ENCODE data around the gene KHDRBS2. TPM values are rescaled to one million over a fixed set of nuclear protein-coding genes. Genes with fewer than 3 reads are reported as not detected.

The KHDRBS2 gene
- total and polyA plus RNA-seq, 2 donors (not counting 1 experiment from before 2014, with no cell fraction given): 8.9 to 9.4 TPM

- H2AFZ ChIP-seq (ENCODE audit: insufficient read depth, low read depth, low read length, poor library complexity, severe bottlenecking): no peak overlapping the region
- Mint-ChIP-seq H3K27ac (no peak overlapping the region), H3K4me3 (no peak overlapping the region), H3K27me3 (no peaks in the 10 kb centered on the region), H3K9me3 (ENCODE audit: insufficient read depth) (no peaks in the 10 kb centered on the region), H3K4me1 (peaks cover 26% of the 10 kb centered on the region)
- peaks cover 92% of the 10 kb centered on the region for H3K79me2 ChIP-seq (ENCODE audit: control insufficient read depth, insufficient read depth, low read length)
- H3K27ac ChIP-seq (ENCODE audit: low read length in 2 of 2): no peak overlapping the region
- peak overlapping the region; percentile 16 for H3K4me2 ChIP-seq (replicated peaks; ENCODE audit: low read depth, low read length, poor library complexity, severe bottlenecking)
- intact Hi-C loops (cut with micrococcal nuclease): loop anchor here (10.0 kb wide), 2 partner anchors 265 to 1295 kb away; partner anchors contain the start of genes LOC128125822 and PTP4A1
- peaks cover 14% of the 10 kb centered on the region for H4K20me1 ChIP-seq (ENCODE audit: control insufficient read depth, insufficient read depth, low read length, poor library complexity, severe bottlenecking)
- TF ChIP-seq, protein P1, sequence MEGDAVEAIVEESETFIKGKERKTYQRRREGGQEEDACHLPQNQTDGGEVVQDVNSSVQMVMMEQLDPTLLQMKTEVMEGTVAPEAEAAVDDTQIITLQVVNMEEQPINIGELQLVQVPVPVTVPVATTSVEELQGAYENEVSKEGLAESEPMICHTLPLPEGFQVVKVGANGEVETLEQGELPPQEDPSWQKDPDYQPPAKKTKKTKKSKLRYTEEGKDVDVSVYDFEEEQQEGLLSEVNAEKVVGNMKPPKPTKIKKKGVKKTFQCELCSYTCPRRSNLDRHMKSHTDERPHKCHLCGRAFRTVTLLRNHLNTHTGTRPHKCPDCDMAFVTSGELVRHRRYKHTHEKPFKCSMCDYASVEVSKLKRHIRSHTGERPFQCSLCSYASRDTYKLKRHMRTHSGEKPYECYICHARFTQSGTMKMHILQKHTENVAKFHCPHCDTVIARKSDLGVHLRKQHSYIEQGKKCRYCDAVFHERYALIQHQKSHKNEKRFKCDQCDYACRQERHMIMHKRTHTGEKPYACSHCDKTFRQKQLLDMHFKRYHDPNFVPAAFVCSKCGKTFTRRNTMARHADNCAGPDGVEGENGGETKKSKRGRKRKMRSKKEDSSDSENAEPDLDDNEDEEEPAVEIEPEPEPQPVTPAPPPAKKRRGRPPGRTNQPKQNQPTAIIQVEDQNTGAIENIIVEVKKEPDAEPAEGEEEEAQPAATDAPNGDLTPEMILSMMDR (IDR thresholded peaks at IDR 0.05): no peak
- no peak for TF ChIP-seq EZH2 (IDR thresholded peaks at IDR 0.05; ENCODE audit: borderline replicate concordance, insufficient read depth, low read depth, low read length, poor library complexity, severe bottlenecking)
- H3K9ac ChIP-seq (ENCODE audit: low read length): no peak overlapping the region
- CTCF ChIA-PET: interaction anchor here (0.7 to 1.2 kb wide), 2 partner anchors 10 to 12 kb away, joined by 3 read pairs; no protein-coding TSS in a partner anchor
- peaks cover 12 to 34% of the 10 kb centered on the region in 2 donors for H3K4me1 ChIP-seq (ENCODE audit: control insufficient read depth in 2 of 2, insufficient read depth in 2 of 2, low read length in 2 of 2)
- POLR2A ChIA-PET: no interaction called here
- ATAC-seq (ENCODE audit: low read depth) (no peak), DNase-seq (no peak)
- no peaks in the 10 kb centered on the region for H3K27me3 ChIP-seq (replicated peaks in 1 of 4; ENCODE audit: control extremely low read depth in 1 of 4, control insufficient read depth in 3 of 4, insufficient read depth in 4 of 4, low read length in 3 of 4)
- whole genome bisulfite sequencing (ENCODE audit: insufficient coverage): 64% methylated on average over 3 of the region's 3 CpGs
- H3K36me3 ChIP-seq (replicated peaks in 1 of 2; ENCODE audit: control extremely low read depth in 1 of 2, control insufficient read depth in 1 of 2, extremely low read depth in 1 of 2, insufficient read depth in 2 of 2, low read length in 1 of 2): no peaks in the 10 kb centered on the region
- no peaks in the 10 kb centered on the region for H3K9me3 ChIP-seq (ENCODE audit: control extremely low read depth in 1 of 3, control insufficient read depth in 2 of 3, insufficient read depth in 1 of 3, low read length in 2 of 3)
- no peak overlapping the region for H3K4me3 ChIP-seq (ENCODE audit: control extremely low read depth in 1 of 5, extremely low read depth in 1 of 5, insufficient read depth in 1 of 5, low read depth in 2 of 5, low read length in 4 of 5)
Observed at GRCh38 chr6:62280099-62280498, 5.9 kb downstream of the KHDRBS2 start.

GRCh38 chr6:62272114-62272513 lies 13.9 kb downstream of the KHDRBS2 start:
- no peak overlapping the region for H3K4me3 ChIP-seq (ENCODE audit: control extremely low read depth in 1 of 5, extremely low read depth in 1 of 5, insufficient read depth in 1 of 5, low read depth in 2 of 5, low read length in 4 of 5)
- Mint-ChIP-seq H3K9me3 (ENCODE audit: insufficient read depth) (no peaks in the 10 kb centered on the region), H3K27me3 (no peaks in the 10 kb centered on the region), H3K27ac (no peak overlapping the region), H3K4me3 (no peak overlapping the region), H3K4me1 (peaks cover 6% of the 10 kb centered on the region)
- peaks cover 0 to 2% of the 10 kb centered on the region in 2 donors for H3K4me1 ChIP-seq (ENCODE audit: control insufficient read depth in 2 of 2, insufficient read depth in 2 of 2, low read length in 2 of 2)
- no peak overlapping the region for H3K9ac ChIP-seq (ENCODE audit: low read length)
- ChIA-PET CTCF (no interaction called here), POLR2A (no interaction called here)
- H3K36me3 ChIP-seq (replicated peaks in 1 of 2; ENCODE audit: control extremely low read depth in 1 of 2, control insufficient read depth in 1 of 2, extremely low read depth in 1 of 2, insufficient read depth in 2 of 2, low read length in 1 of 2): no peaks in the 10 kb centered on the region
- H3K27me3 ChIP-seq (replicated peaks in 1 of 4; ENCODE audit: control extremely low read depth in 1 of 4, control insufficient read depth in 3 of 4, insufficient read depth in 4 of 4, low read length in 3 of 4): no peaks in the 10 kb centered on the region
- H3K27ac ChIP-seq (ENCODE audit: low read length in 2 of 2): no peak overlapping the region
- no CpG with 5 or more reads among the region's 1 CpG for WGBS (ENCODE audit: insufficient coverage)
- H2AFZ ChIP-seq (ENCODE audit: insufficient read depth, low read depth, low read length, poor library complexity, severe bottlenecking): no peak overlapping the region
- no peak overlapping the region for H3K4me2 ChIP-seq (replicated peaks; ENCODE audit: low read depth, low read length, poor library complexity, severe bottlenecking)
- no peak for DNase-seq
- TF ChIP-seq, protein P1 (IDR thresholded peaks at IDR 0.05): no peak
- TF ChIP-seq EZH2 (IDR thresholded peaks at IDR 0.05; ENCODE audit: borderline replicate concordance, insufficient read depth, low read depth, low read length, poor library complexity, severe bottlenecking): no peak
- no peaks in the 10 kb centered on the region for H3K9me3 ChIP-seq (ENCODE audit: control extremely low read depth in 1 of 3, control insufficient read depth in 2 of 3, insufficient read depth in 1 of 3, low read length in 2 of 3)
- H3K79me2 ChIP-seq (ENCODE audit: control insufficient read depth, insufficient read depth, low read length): peaks cover 90% of the 10 kb centered on the region
- peaks cover 33% of the 10 kb centered on the region for H4K20me1 ChIP-seq (ENCODE audit: control insufficient read depth, insufficient read depth, low read length, poor library complexity, severe bottlenecking)
- intact Hi-C loops (cut with micrococcal nuclease): no loop called here
- no peak for ATAC-seq (ENCODE audit: low read depth)
